GM12874 (cell line): ENCODE results near the gene TTC33.

Experiments
- CTCF ChIP-seq: IDR thresholded peaks from 2 replicates; pipeline ENCODE4 v1.5.1; 2011; ENCODE audit warnings: low read depth, mild to moderate bottlenecking, control low read depth, low read length, moderate library complexity; ENCODE audit not compliant: insufficient read depth

TTC33 gene

GRCh38 chr5:40614923-40615585, 140.7 kb downstream of the TTC33 start:
- TF ChIP-seq CTCF, result no peak

- no peak for TF ChIP-seq CTCF
Measured at GRCh38 chr5:40614466-40614865, 141.3 kb downstream of the TTC33 start.

GRCh38 chr5:40607202-40607601, 148.6 kb downstream of the TTC33 start:
- TF ChIP-seq CTCF, result no peak

GRCh38 chr5:40606077-40606765, 149.5 kb downstream of the TTC33 start:
- no peak for TF ChIP-seq CTCF

- no peak for TF ChIP-seq CTCF
Measured at GRCh38 chr5:40605295-40605958, 150.3 kb downstream of the TTC33 start.

GRCh38 chr5:40603378-40603777, 152.4 kb downstream of the TTC33 start:
- no peak for TF ChIP-seq CTCF

- TF ChIP-seq CTCF, result no peak
Measured at GRCh38 chr5:40601198-40601868, 154.4 kb downstream of the TTC33 start.
